Measurements from ENCODE around the gene ACSS1.

- TF ChIP-seq CTCF (IDR thresholded peaks at IDR 0.05; ENCODE audit: low read depth, low read length) (no peak), MYC (IDR thresholded peaks at IDR 0.05; ENCODE audit: low read depth, low read length) (no peak), MAX (IDR thresholded peaks at IDR 0.05; ENCODE audit: low read depth, low read length) (no peak), POLR2A (IDR thresholded peaks at IDR 0.05; ENCODE audit: extremely low read depth, insufficient read length) (no peak)
Measured at GRCh38 chr20:25005661-25006060, 52.3 kb downstream of the ACSS1 start.
